Ovary (tissue), 9 donors: ENCODE results near the gene MEGF10. TPM values are rescaled to one million over a fixed set of nuclear protein-coding genes. Genes with fewer than 3 reads are reported as not detected.

Source experiments
- DNase-seq, 5 donors: peaks; one replicate each; pipeline ENCODE4 v3.0.0-alpha.2; 2019 to 2020
- H3K27ac ChIP-seq, 2 donors: fragments of 200-600 bp; one replicate each; pipeline versions ENCODE4 v1.5.1 to v1.8.0; 2019 to 2022
- H3K27me3 ChIP-seq: fragments of 200-600 bp; one replicate; pipeline ENCODE4 v1.8.0; 2022
- H3K36me3 ChIP-seq: fragments of 200-600 bp; sonication (generic); one replicate; pipeline ENCODE4 v1.5.1; 2019
- H3K4me1 ChIP-seq: one replicate; pipeline ENCODE4 v1.8.1; 2013; ENCODE audit warnings: mild to moderate bottlenecking, moderate library complexity; ENCODE audit not compliant: insufficient read depth
- H3K4me3 ChIP-seq: fragments of 200-600 bp; sonication (generic); one replicate; pipeline ENCODE4 v1.5.1; 2017
- H3K9me3 ChIP-seq, 2 donors: fragments of 200-600 bp in 1 of 2; sonication (generic) in 1 of 2; one replicate each; pipeline versions ENCODE4 v1.5.1 to v1.8.1; 2013 to 2019; ENCODE audit warnings: mild to moderate bottlenecking in 1 of 2, moderate library complexity in 1 of 2
- CTCF ChIP-seq, 3 donors: fragments of 450-650 bp in 2 of 3; fragments of 200-600 bp in 1 of 3; IDR thresholded peaks; one replicate each; pipeline versions ENCODE4 v1.5.1 to v1.8.0; 2016 to 2022; ENCODE audit warnings: antibody characterized with exemption in 3 of 3, mild to moderate bottlenecking in 1 of 3
- EP300 ChIP-seq: sonication (generic); formaldehyde crosslinking; IDR thresholded peaks from one replicate; pipeline ENCODE4 v1.6.1; 2017; ENCODE audit warnings: antibody characterized with exemption
- POLR2A ChIP-seq: fragments of 450-650 bp; IDR thresholded peaks from one replicate; pipeline ENCODE4 v1.6.1; 2017; ENCODE audit warnings: antibody characterized with exemption, mild to moderate bottlenecking, moderate library complexity
- WGBS, 3 donors: extraction: QIAGEN DNeasy Blood & Tissue Kit in 1 of 3; methylation state at CpG; one replicate each; pipeline versions ENCODE4 v1.1.5 to v1.1.7; 2013 to 2017; 5-methylcytosine and 5-hydroxymethylcytosine counted together
- intact Hi-C, 4 donors: fragments of 100-400 bp; cut with DNase I; formaldehyde crosslinking; loops; one replicate each; pipeline versions ENCODE4 v1.11.0 to v1.15.1; 2022 to 2023
- polyA plus RNA-seq, 2 donors: library from polyadenylated mRNA; stranded (reverse); fragments of 200-250 nt in 1 of 2; fragments of 350-450 nt in 1 of 2; fragmentation: Illumina TruSeq in 1 of 2; extraction: RNeasy Lipid Tissue Mini Kit (QIAGEN cat#74804) in 1 of 2; gene quantifications; one replicate each; pipeline ENCODE4 v1.2.3, GENCODE V29; 2013 to 2014
- total RNA-seq, 7 donors: library from RNA; depleted of rRNA in 2 of 7; stranded (reverse); fragments of >200 nt in 2 of 7; fragmentation: NEBNext Ultra II Directional in 3 of 7; extraction: Animal tissue kit (Norgen Biotek cat#: 25700) in 3 of 7; gene quantifications; one replicate each; pipeline versions ENCODE4 v1.1.0 to v1.2.4, GENCODE V29; 2016 to 2023
- donor health status: DM: no; HTN: no; CAD: no; lungs with moderate emphysema.
- donor health status: DM: no; HTN: no; CAD: no.
- donor health status: Bipolar disorder and iron deficiency.
- donor health status: DM: yes; HTN: yes; CAD: no.
- donor health status: DM: no; HTN: no; CAD: no.
- donor health status: DM: yes; HTN: yes; CAD: no.

Gene MEGF10
- total and polyA plus RNA-seq, 9 donors = 0.10 to 1.2 (median 0.51) TPM; not detected in 1

DNA sequence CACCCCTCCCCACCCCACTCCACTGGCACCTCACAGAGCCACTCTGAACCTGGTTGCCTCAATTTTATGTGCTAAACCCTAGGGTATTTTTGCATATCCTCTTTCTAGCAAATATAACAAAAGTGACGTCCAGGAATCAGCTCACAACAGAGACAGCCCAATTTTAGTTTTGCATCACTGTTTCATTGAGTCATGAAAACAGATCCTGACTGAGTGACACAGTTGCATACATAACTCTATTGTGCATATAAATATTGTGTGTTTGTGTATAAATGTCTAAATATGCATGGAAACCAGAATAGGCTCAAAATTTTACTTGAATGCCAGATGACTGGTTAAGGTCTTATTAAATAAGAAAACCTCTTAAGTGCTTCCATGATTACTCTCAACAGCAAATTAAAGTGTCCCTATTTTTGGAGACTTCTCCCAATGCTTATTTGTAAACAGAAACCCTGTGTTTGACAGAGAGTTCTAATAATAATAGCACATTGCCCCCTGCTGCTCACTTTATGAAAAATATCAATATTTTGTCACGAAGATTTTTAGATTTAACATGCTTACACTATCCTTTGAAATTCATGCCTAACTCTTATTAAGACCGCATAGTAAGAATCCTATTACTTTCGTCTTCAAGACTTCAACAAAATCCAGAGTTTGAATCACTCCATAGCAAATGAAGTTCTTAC is 151.3 kb downstream of the MEGF10 start:
- Histone ChIP-seq H3K9me3 (no peaks in the 10 kb centered on the region), H3K4me1 (no peaks in the 10 kb centered on the region), H3K27me3 (no peaks in the 10 kb centered on the region), H3K36me3 (no peaks in the 10 kb centered on the region), H3K4me3 (no peak overlapping the region), H3K27ac (no peak overlapping the region)
- DNase-seq = no peak
- WGBS, 3 donors = 65 to 68% (median 66%) methylated on average over 4 of the region's 4 CpGs
- TF ChIP-seq CTCF (IDR thresholded peaks at IDR 0.05) = no peak
- no peak for TF ChIP-seq EP300
- TF ChIP-seq POLR2A = no peak
- intact Hi-C loops = no loop called here

DNA sequence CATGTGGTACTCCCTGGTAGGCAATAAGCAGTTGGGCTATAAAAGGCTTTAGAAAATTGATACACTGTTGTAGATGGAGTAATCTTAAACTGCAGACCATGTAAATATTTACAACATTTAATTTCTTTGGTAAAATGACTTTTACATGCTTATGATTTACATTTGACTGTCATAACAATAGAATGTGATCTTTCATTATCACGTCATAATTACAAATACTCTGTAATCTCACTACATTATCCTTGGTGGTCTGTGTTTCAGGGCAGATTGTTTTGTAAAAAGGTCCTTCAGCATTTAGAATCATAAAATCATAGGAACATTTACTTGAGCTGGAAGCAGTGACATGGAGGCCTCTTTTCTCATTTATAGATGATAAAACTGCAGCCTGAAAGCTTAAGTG is 153.6 kb downstream of the MEGF10 start:
- Histone ChIP-seq H3K4me3 (no peak overlapping the region), H3K4me1 (no peaks in the 10 kb centered on the region), H3K36me3 (no peaks in the 10 kb centered on the region), H3K9me3 (no peaks in the 10 kb centered on the region), H3K27me3 (no peaks in the 10 kb centered on the region), H3K27ac (no peak overlapping the region)
- WGBS, 3 donors = 70 to 80% (median 76%) methylated on average over 1 of the region's 1 CpG
- TF ChIP-seq EP300 (no peak), POLR2A (no peak), CTCF (IDR thresholded peaks at IDR 0.05) (no peak)
- intact Hi-C loops = no loop called here
- DNase-seq = no peak

GRCh38 chr5:127445328-127445727 is 154.7 kb downstream of the MEGF10 start:
- intact Hi-C loops = no loop called here
- 63 to 74% (median 70%) methylated on average over 4 of the region's 4 CpGs for WGBS, 3 donors

GRCh38 chr5:127446626-127447025 is 156.0 kb downstream of the MEGF10 start:
- no peaks in the 10 kb centered on the region for H3K9me3 ChIP-seq
- no peak for DNase-seq
- no peak overlapping the region for H3K4me3 ChIP-seq
- 82 to 92% (median 84%) methylated on average over 2 of the region's 2 CpGs for WGBS, 3 donors
- intact Hi-C loops = no loop called here
- H3K27me3 ChIP-seq = no peaks in the 10 kb centered on the region
- no peak overlapping the region for H3K27ac ChIP-seq
- no peaks in the 10 kb centered on the region for H3K4me1 ChIP-seq
- H3K36me3 ChIP-seq = no peaks in the 10 kb centered on the region
- no peak for TF ChIP-seq POLR2A
- no peak for TF ChIP-seq EP300
- no peak for TF ChIP-seq CTCF (IDR thresholded peaks at IDR 0.05)

More at GRCh38 chr5:127445328-127445727, 154.7 kb downstream of the MEGF10 start:
- Histone ChIP-seq H3K4me3 (no peak overlapping the region), H3K36me3 (no peaks in the 10 kb centered on the region), H3K27ac (no peak overlapping the region), H3K9me3 (no peaks in the 10 kb centered on the region), H3K4me1 (no peaks in the 10 kb centered on the region), H3K27me3 (no peaks in the 10 kb centered on the region)
- TF ChIP-seq CTCF (IDR thresholded peaks at IDR 0.05) = no peak
- no peak for TF ChIP-seq POLR2A
- no peak for TF ChIP-seq EP300
- DNase-seq = no peak
